IMR-90 (cell line): ENCODE results near the gene OR7A5.

Experiments
- BHLHE40 ChIP-seq: fragments of 150-350 bp; IDR thresholded peaks from 2 replicates; pipeline ENCODE4 v1.6.1; 2016; ENCODE audit warnings: mild to moderate bottlenecking, low read depth, low read length
- MXI1 ChIP-seq: IDR thresholded peaks from 2 replicates; pipeline ENCODE4 v1.6.1; 2012; ENCODE audit warnings: low read depth, mild to moderate bottlenecking, low read length, moderate library complexity, borderline replicate concordance
- POLR2A ChIP-seq: IDR thresholded peaks from 2 replicates; pipeline ENCODE4 v1.6.1; 2012; ENCODE audit warnings: mild to moderate bottlenecking, low read depth, low read length
- RAD21 ChIP-seq: IDR thresholded peaks from 2 replicates; pipeline ENCODE4 v1.6.1; 2012; ENCODE audit warnings: low read length, improper control_type of control experiment
- TF ChIP-seq, protein P1 (sequence below): conservative IDR thresholded peaks from 2 replicates; pipeline ENCODE4 v1.5.1; 2012; ENCODE audit warnings: mild to moderate bottlenecking, low read depth, low read length, improper control_type of control experiment

GRCh38 chr19:14804765-14805164 is 30.2 kb downstream of the OR7A5 start:
- TF ChIP-seq, protein P1, sequence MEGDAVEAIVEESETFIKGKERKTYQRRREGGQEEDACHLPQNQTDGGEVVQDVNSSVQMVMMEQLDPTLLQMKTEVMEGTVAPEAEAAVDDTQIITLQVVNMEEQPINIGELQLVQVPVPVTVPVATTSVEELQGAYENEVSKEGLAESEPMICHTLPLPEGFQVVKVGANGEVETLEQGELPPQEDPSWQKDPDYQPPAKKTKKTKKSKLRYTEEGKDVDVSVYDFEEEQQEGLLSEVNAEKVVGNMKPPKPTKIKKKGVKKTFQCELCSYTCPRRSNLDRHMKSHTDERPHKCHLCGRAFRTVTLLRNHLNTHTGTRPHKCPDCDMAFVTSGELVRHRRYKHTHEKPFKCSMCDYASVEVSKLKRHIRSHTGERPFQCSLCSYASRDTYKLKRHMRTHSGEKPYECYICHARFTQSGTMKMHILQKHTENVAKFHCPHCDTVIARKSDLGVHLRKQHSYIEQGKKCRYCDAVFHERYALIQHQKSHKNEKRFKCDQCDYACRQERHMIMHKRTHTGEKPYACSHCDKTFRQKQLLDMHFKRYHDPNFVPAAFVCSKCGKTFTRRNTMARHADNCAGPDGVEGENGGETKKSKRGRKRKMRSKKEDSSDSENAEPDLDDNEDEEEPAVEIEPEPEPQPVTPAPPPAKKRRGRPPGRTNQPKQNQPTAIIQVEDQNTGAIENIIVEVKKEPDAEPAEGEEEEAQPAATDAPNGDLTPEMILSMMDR, result no peak
- TF ChIP-seq RAD21 (no peak), POLR2A (no peak), MXI1 (no peak), BHLHE40 (no peak)
